Measurements from ENCODE around the gene GPR89A.

GRCh38 chr1:145711213-145711651 is 103.4 kb downstream of the GPR89A start:
- no peak for TF ChIP-seq CTCF (IDR thresholded peaks at IDR 0.05)
- no peak for TF ChIP-seq POLR2AphosphoS5 (IDR thresholded peaks at IDR 0.05; ENCODE audit: low read depth, low read length)
- no peak for TF ChIP-seq REST (IDR thresholded peaks at IDR 0.05; ENCODE audit: insufficient read depth in 1 of 2, low read depth in 2 of 2, low read length in 1 of 2)
- no peak for TF ChIP-seq SIN3A (IDR thresholded peaks at IDR 0.05; ENCODE audit: borderline replicate concordance, insufficient read depth, low read depth, low read length)
